ENCODE measurements around the gene SEC23B.

- TF ChIP-seq CBX5 (IDR thresholded peaks at IDR 0.05; ENCODE audit: low read depth, low read length) (no peak), POLR2AphosphoS5 (IDR thresholded peaks at IDR 0.05; ENCODE audit: low read depth, low read length) (no peak), JUN (IDR thresholded peaks at IDR 0.05; ENCODE audit: low read depth, low read length) (no peak)
- TF ChIP-seq, protein P1, sequence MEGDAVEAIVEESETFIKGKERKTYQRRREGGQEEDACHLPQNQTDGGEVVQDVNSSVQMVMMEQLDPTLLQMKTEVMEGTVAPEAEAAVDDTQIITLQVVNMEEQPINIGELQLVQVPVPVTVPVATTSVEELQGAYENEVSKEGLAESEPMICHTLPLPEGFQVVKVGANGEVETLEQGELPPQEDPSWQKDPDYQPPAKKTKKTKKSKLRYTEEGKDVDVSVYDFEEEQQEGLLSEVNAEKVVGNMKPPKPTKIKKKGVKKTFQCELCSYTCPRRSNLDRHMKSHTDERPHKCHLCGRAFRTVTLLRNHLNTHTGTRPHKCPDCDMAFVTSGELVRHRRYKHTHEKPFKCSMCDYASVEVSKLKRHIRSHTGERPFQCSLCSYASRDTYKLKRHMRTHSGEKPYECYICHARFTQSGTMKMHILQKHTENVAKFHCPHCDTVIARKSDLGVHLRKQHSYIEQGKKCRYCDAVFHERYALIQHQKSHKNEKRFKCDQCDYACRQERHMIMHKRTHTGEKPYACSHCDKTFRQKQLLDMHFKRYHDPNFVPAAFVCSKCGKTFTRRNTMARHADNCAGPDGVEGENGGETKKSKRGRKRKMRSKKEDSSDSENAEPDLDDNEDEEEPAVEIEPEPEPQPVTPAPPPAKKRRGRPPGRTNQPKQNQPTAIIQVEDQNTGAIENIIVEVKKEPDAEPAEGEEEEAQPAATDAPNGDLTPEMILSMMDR (IDR thresholded peaks at IDR 0.05; ENCODE audit: control extremely low read depth in 1 of 3, insufficient read depth in 1 of 3, low read depth in 1 of 3, low read length in 3 of 3), result no peak
Observed at GRCh38 chr20:18527836-18528235, 20.1 kb downstream of the SEC23B start.

All from H1 (cell line).